GM12878 (cell line): ENCODE data around the gene SLC12A7. TPM values are rescaled to one million over a fixed set of nuclear protein-coding genes. Genes with fewer than 3 reads are reported as not detected.
"Not testable (repeated sequence)": the region's sequence is repeated elsewhere in the genome, so short reads cannot be mapped to it uniquely, and the experiment has no call there.

Experiments
- ATAC-seq: fragments of 200-7000 bp; cut with Tn5 transposase; 3 replicates; pipeline ENCODE4 v1.9.1; 2020; ENCODE audit warnings: mild to moderate bottlenecking, moderate library complexity
- BruUV-seq: library from RNA; stranded (reverse); fragments of 400-500 nt; replicated peaks from 2 replicates; lab custom pipeline; 2021; lab: Mats Ljungman, UMichigan
- CTCF ChIA-PET: fragments of 300-600 bp; sonication (Branson Sonifier 250); formaldehyde crosslinking; extraction: SDS; loops from one replicate; lab custom pipeline; 2021; ENCODE audit warnings: inconsistent platforms; lab: Yijun Ruan, JAX
- POLR2A ChIA-PET: fragments of 350-600 bp; formaldehyde crosslinking; extraction: SDS; loops from one replicate; lab custom pipeline; 2021; ENCODE audit warnings: inconsistent platforms; lab: Charles Lee
- RAD21 ChIA-PET: fragments of 300-600 bp; sonication (Branson Sonifier 250); formaldehyde crosslinking; loops from one replicate; lab custom pipeline; 2023; ENCODE audit warnings: antibody characterized with exemption; ENCODE audit not compliant: unreplicated experiment; lab: Charles Lee
- SMC1A ChIA-PET: fragments of 300-600 bp; sonication (Branson Sonifier 250); formaldehyde crosslinking; loops from one replicate; lab custom pipeline; 2023; ENCODE audit not compliant: unreplicated experiment, uncharacterized antibody; lab: Charles Lee
- DNase-seq: peaks from one replicate; pipeline ENCODE4 v3.0.0-alpha.2; 2011; ENCODE audit warnings: low read depth, low spot score
- FAIRE-seq: peaks from 3 replicates; lab custom pipeline; 2011; peaks lifted over from hg19 to GRCh38; lab: Jason Lieb, UNC
- H2AFZ ChIP-seq: 2 replicates; pipeline ENCODE4 v1.6.0; 2011; ENCODE audit warnings: low read depth, low read length, control low read depth; ENCODE audit not compliant: control insufficient read depth
- H3K27ac ChIP-seq: 2 replicates; pipeline ENCODE4 v1.5.1; 2011; ENCODE audit warnings: control low read depth; ENCODE audit not compliant: control insufficient read depth, insufficient read depth
- H3K27me3 ChIP-seq, 2 experiments: replicated peaks in 1 of 2; 2 replicates each; pipeline versions ENCODE4 v1.6.0 to v1.6.1; 2011; ENCODE audit warnings: low read length in 1 of 2; ENCODE audit not compliant: control insufficient read depth in 2 of 2, insufficient read depth in 2 of 2
- H3K36me3 ChIP-seq, 2 experiments: 2 replicates each; pipeline ENCODE4 v1.5.1; 2011; ENCODE audit warnings: low read length in 1 of 2; ENCODE audit not compliant: control insufficient read depth in 2 of 2, insufficient read depth in 2 of 2
- H3K4me1 ChIP-seq: 2 replicates; pipeline ENCODE4 v1.6.1; 2011; ENCODE audit warnings: mild to moderate bottlenecking, low read length, moderate library complexity, mixed read lengths; ENCODE audit not compliant: control insufficient read depth, insufficient read depth
- H3K4me2 ChIP-seq: 2 replicates; pipeline ENCODE4 v1.6.0; 2011; ENCODE audit warnings: control low read depth; ENCODE audit not compliant: control insufficient read depth, insufficient read depth
- H3K4me3 ChIP-seq: fragments of 200-600 bp; sonication (generic); 2 replicates; pipeline ENCODE4 v1.5.1; 2016
- H3K79me2 ChIP-seq: 2 replicates; pipeline ENCODE4 v1.6.0; 2011; ENCODE audit warnings: low read length; ENCODE audit not compliant: control insufficient read depth, insufficient read depth
- H3K9ac ChIP-seq: 2 replicates; pipeline ENCODE4 v1.8.0; 2011; ENCODE audit warnings: low read length, control low read depth, mixed read lengths; ENCODE audit not compliant: control insufficient read depth, insufficient read depth
- H3K9me3 ChIP-seq: replicated peaks from 3 replicates; pipeline ENCODE4 v1.5.1; 2011; ENCODE audit warnings: mild to moderate bottlenecking, low read length; ENCODE audit not compliant: control insufficient read depth, insufficient read depth
- H4K20me1 ChIP-seq: 2 replicates; pipeline ENCODE4 v1.6.0; 2011; ENCODE audit not compliant: control insufficient read depth, insufficient read depth
- BHLHE40 ChIP-seq, 2 experiments: fragments of 450-650 bp in 1 of 2; IDR thresholded peaks; 2 replicates each; pipeline ENCODE4 v1.6.1; 2011 to 2017; ENCODE audit warnings: low read depth in 2 of 2, borderline replicate concordance in 1 of 2, improper control_type of control experiment in 1 of 2, low read length in 1 of 2, mild to moderate bottlenecking in 1 of 2
- ETV6 ChIP-seq, 2 experiments: fragments of 450-650 bp in 1 of 2; IDR thresholded peaks in 1 of 2; conservative IDR thresholded peaks in 1 of 2; 2 replicates each; pipeline ENCODE4 v1.6.1; 2014; ENCODE audit warnings: antibody characterized with exemption in 1 of 2, borderline replicate concordance in 1 of 2, low read depth in 1 of 2, mild to moderate bottlenecking in 1 of 2, moderate library complexity in 1 of 2
- FOXK2 ChIP-seq: fragments of 450-650 bp; IDR thresholded peaks from 2 replicates; pipeline ENCODE4 v1.6.1; 2017; ENCODE audit warnings: mild to moderate bottlenecking, moderate library complexity
- GATAD2B ChIP-seq: fragments of 450-650 bp; conservative IDR thresholded peaks from 2 replicates; pipeline ENCODE4 v1.6.1; 2017; ENCODE audit warnings: low read depth, mild to moderate bottlenecking, moderate library complexity
- LARP7 ChIP-seq: fragments of 450-650 bp; IDR thresholded peaks from 2 replicates; pipeline ENCODE4 v1.6.1; 2017; ENCODE audit warnings: mild to moderate bottlenecking
- MXI1 ChIP-seq: fragments of 150-350 bp; IDR thresholded peaks from 2 replicates; pipeline ENCODE4 v1.6.1; 2011; ENCODE audit warnings: low read depth, mild to moderate bottlenecking, inconsistent platforms, low read length, improper control_type of control experiment
- PML ChIP-seq: IDR thresholded peaks from 2 replicates; pipeline ENCODE4 v1.6.1; 2012; ENCODE audit warnings: low read length, inconsistent platforms
- POU2F2 ChIP-seq: IDR thresholded peaks from 3 replicates; pipeline ENCODE4 v1.6.1; 2011; ENCODE audit warnings: low read depth, mild to moderate bottlenecking, low read length, borderline replicate concordance
- SIN3A ChIP-seq: IDR thresholded peaks from 2 replicates; pipeline ENCODE4 v1.6.1; 2012; ENCODE audit warnings: low read depth, low read length, improper control_type of control experiment
- TAF1 ChIP-seq: IDR thresholded peaks from 2 replicates; pipeline ENCODE4 v1.6.1; 2011; ENCODE audit warnings: mild to moderate bottlenecking, low read depth, low read length, borderline replicate concordance
- TARDBP ChIP-seq: IDR thresholded peaks from 2 replicates; pipeline ENCODE4 v1.6.1; 2016; ENCODE audit warnings: borderline replicate concordance
- WGBS: methylation state at CpG from one replicate; pipeline ENCODE4 v1.1.6; 2016; ENCODE audit warnings: low lambda C conversion rate; ENCODE audit not compliant: insufficient replicate concordance, insufficient coverage; ENCODE audit errors: missing lambda C conversion rate; 5-methylcytosine and 5-hydroxymethylcytosine counted together
- in situ Hi-C: fragments of 300-500 bp; cut with MboI; formaldehyde crosslinking; loops from 9 replicates; pipeline ENCODE4 v1.14.3; 2018; ENCODE audit warnings: mixed read lengths
- intact Hi-C: fragments of 100-400 bp; cut with micrococcal nuclease; formaldehyde crosslinking; loops from one replicate; pipeline ENCODE4 v1.14.2; 2022; ENCODE audit not compliant: unreplicated experiment
- polyA plus RNA-seq, 11 experiments: library from polyadenylated mRNA; depleted of rRNA in 4 of 11; unstranded in 6 of 11; stranded (reverse) in 5 of 11; fragments of >200 nt; fragmentation: Nextera tagmentation in 4 of 11; fragmentation: Illumina TruSeq in 1 of 11; extraction: Ambion mirVana in 4 of 11; extraction: Trizol in 1 of 11; gene quantifications; 1 replicate in 1 of 11; 2 replicates in 10 of 11; pipeline versions ENCODE4 v1.2.1 to v1.2.3, GENCODE V29; 2011 to 2016; ENCODE audit warnings: inconsistent platforms in 2 of 11, missing spikeins in 2 of 11, low read depth in 1 of 11
- total RNA-seq, 4 experiments: library from RNA; depleted of rRNA in 3 of 4; stranded (reverse); fragments of >200 nt in 3 of 4; fragmentation: Illumina TruSeq in 1 of 4; extraction: Trizol in 1 of 4; gene quantifications; 2 replicates each; pipeline versions ENCODE4 v1.2.1 to v1.2.3, GENCODE V29; 2013 to 2021
- TF ChIP-seq, protein P1 (sequence below): IDR thresholded peaks from 2 replicates; pipeline ENCODE4 v1.6.1; 2012; ENCODE audit warnings: low read length, inconsistent platforms

SLC12A7 gene
- total and polyA plus RNA-seq, 10 of the 15 experiments (the other 5 are each of a cell fraction or from before 2014, with no cell fraction given): 0.10 to 10.0 (median 2.9) TPM

DNA sequence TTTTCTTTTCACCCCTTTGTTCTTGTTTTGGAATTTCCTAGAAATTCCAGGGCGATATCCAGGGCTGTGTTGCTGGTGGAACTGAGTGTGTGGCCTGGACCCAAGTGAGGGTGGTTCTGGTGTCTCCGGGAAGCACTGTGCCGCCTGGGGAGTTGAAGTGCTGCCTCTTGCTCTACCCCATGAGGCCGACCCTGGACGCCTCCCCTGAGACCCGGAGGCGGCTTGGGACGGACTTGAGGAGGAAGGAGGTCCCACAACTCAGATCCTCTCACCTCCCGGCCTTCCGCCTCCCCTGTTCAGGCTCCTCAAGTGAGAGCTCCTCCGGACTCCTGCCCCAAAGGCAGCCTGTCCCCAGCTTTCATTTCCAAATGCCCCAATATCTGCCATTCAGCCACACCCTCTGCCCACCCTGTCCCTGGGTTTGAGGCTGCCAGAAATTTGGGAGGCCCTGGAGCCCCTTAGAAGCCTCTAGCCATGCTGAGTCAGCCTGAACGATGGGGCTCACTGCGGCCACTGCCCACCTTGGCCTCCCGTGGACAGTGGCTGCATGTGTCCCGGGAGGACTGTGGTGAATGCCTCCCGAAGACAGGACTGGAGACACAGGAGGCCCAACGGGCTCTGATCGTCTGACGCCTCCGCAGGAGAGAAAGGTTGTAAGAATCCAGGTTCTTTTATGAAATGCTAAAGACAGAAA is 46.9 kb upstream of the SLC12A7 start:
- FAIRE-seq: no peak
- no peak overlapping the region for H3K9ac ChIP-seq
- H3K9me3 ChIP-seq: no peaks in the 10 kb centered on the region; the same call in 2 of the 3 replicates
- no peak for DNase-seq
- ChIA-PET POLR2A (no interaction called here), RAD21 (no interaction called here), SMC1A (no interaction called here), CTCF (no interaction called here)
- no peak overlapping the region for H3K4me3 ChIP-seq
- TF ChIP-seq GATAD2B: no peak
- no peak for TF ChIP-seq TAF1
- TF ChIP-seq POU2F2: no peak
- TF ChIP-seq MXI1: no peak
- TF ChIP-seq PML: no peak
- TF ChIP-seq, protein P1, sequence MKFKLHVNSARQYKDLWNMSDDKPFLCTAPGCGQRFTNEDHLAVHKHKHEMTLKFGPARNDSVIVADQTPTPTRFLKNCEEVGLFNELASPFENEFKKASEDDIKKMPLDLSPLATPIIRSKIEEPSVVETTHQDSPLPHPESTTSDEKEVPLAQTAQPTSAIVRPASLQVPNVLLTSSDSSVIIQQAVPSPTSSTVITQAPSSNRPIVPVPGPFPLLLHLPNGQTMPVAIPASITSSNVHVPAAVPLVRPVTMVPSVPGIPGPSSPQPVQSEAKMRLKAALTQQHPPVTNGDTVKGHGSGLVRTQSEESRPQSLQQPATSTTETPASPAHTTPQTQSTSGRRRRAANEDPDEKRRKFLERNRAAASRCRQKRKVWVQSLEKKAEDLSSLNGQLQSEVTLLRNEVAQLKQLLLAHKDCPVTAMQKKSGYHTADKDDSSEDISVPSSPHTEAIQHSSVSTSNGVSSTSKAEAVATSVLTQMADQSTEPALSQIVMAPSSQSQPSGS: no peak
- TF ChIP-seq ETV6 (conservative IDR thresholded peaks at IDR 0.05 in 1 of 2, IDR thresholded peaks at IDR 0.05 in 1 of 2; ENCODE audit: borderline replicate concordance in 1 of 2, low read depth in 1 of 2): no peak
- no peak for TF ChIP-seq TARDBP
- TF ChIP-seq SIN3A: no peak
- no peak for TF ChIP-seq LARP7
- TF ChIP-seq FOXK2: no peak
- no peak for TF ChIP-seq BHLHE40 (IDR thresholded peaks at IDR 0.05; ENCODE audit: borderline replicate concordance in 1 of 2, low read depth in 2 of 2, low read length in 1 of 2)
- H3K79me2 ChIP-seq: no peaks in the 10 kb centered on the region
- H3K36me3 ChIP-seq: no peaks in the 10 kb centered on the region
- 47% methylated on average over 19 of the region's 20 CpGs for WGBS
- intact Hi-C loops: no loop called here
- no peak overlapping the region for H2AFZ ChIP-seq
- H3K4me1 ChIP-seq: no peaks in the 10 kb centered on the region
- BruUV-seq: no TSS peak
- no peak for ATAC-seq
- H4K20me1 ChIP-seq: no peaks in the 10 kb centered on the region
- in situ Hi-C loops: no loop called here
- H3K4me2 ChIP-seq: no peak overlapping the region
- no peak overlapping the region for H3K27ac ChIP-seq
- H3K27me3 ChIP-seq: peaks cover 0 to 3% of the 10 kb centered on the region in 2 experiments; a peak in 3 of 4 replicates

DNA sequence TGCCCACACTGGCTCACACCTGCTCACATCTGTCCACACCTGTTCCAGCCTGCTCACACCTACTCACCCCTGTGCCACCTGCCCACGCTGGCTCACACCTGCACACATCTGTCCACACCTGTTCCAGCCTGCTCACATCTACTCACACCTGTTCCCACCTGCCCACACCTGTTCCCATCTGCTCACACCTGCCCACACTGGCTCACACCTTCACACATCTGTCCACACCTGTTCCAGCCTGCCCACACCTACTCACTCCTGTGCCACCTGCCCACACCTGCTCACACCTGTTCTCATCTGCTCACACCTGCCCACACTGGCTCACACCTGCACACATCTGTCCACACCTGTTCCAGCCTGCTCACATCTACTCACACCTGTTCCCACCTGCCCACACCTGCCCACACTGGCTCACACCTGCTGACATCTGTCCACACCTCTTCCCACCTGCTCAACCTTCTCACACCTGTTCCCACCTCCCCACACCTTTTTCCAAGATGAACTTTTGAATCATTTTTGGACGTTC is 45.7 kb upstream of the SLC12A7 start:
- H3K27me3 ChIP-seq, H2AFZ ChIP-seq, intact Hi-C loops, H4K20me1 ChIP-seq, H3K4me1 ChIP-seq, POLR2A ChIA-PET, H3K79me2 ChIP-seq, H3K4me3 ChIP-seq, RAD21 ChIA-PET, SMC1A ChIA-PET, H3K36me3 ChIP-seq, FAIRE-seq, BruUV-seq, H3K4me2 ChIP-seq, in situ Hi-C loops, H3K9me3 ChIP-seq, H3K9ac ChIP-seq, DNase-seq, CTCF ChIA-PET, H3K27ac ChIP-seq, ATAC-seq: not testable (repeated sequence)
- WGBS: 45% methylated on average over 2 of the region's 2 CpGs
